ENCODE data around the gene BRICD5.

- TF ChIP-seq PHF20 (CRISPR knock-in tag; IDR thresholded peaks at IDR 0.05) (no peak), POLR2A (IDR thresholded peaks at IDR 0.05; ENCODE audit: insufficient read depth in 1 of 2, low read depth in 2 of 2, low read length in 2 of 2) (no peak), MYC (CRISPR knock-in tag; IDR thresholded peaks at IDR 0.05; ENCODE audit: borderline replicate concordance) (no peak)
- TF ChIP-seq, protein P1, sequence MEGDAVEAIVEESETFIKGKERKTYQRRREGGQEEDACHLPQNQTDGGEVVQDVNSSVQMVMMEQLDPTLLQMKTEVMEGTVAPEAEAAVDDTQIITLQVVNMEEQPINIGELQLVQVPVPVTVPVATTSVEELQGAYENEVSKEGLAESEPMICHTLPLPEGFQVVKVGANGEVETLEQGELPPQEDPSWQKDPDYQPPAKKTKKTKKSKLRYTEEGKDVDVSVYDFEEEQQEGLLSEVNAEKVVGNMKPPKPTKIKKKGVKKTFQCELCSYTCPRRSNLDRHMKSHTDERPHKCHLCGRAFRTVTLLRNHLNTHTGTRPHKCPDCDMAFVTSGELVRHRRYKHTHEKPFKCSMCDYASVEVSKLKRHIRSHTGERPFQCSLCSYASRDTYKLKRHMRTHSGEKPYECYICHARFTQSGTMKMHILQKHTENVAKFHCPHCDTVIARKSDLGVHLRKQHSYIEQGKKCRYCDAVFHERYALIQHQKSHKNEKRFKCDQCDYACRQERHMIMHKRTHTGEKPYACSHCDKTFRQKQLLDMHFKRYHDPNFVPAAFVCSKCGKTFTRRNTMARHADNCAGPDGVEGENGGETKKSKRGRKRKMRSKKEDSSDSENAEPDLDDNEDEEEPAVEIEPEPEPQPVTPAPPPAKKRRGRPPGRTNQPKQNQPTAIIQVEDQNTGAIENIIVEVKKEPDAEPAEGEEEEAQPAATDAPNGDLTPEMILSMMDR (CRISPR knock-in tag; IDR thresholded peaks at IDR 0.05) = no peak
Observed at GRCh38 chr16:2252806-2253148, 42.1 kb upstream of the BRICD5 start.
